Measurements from ENCODE around the gene MARCOL.

- TF ChIP-seq, protein P1, sequence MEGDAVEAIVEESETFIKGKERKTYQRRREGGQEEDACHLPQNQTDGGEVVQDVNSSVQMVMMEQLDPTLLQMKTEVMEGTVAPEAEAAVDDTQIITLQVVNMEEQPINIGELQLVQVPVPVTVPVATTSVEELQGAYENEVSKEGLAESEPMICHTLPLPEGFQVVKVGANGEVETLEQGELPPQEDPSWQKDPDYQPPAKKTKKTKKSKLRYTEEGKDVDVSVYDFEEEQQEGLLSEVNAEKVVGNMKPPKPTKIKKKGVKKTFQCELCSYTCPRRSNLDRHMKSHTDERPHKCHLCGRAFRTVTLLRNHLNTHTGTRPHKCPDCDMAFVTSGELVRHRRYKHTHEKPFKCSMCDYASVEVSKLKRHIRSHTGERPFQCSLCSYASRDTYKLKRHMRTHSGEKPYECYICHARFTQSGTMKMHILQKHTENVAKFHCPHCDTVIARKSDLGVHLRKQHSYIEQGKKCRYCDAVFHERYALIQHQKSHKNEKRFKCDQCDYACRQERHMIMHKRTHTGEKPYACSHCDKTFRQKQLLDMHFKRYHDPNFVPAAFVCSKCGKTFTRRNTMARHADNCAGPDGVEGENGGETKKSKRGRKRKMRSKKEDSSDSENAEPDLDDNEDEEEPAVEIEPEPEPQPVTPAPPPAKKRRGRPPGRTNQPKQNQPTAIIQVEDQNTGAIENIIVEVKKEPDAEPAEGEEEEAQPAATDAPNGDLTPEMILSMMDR (conservative IDR thresholded peaks at IDR 0.05) = no peak
- no peak for TF ChIP-seq EZH2 (IDR thresholded peaks at IDR 0.05; ENCODE audit: low read depth)
These were observed 10.6 kb downstream of the MARCOL start for GRCh38 chr5:148248894-148249293.

All from PC-9 (cell line).